Sigmoid colon (tissue), 7 donors: Measurements from ENCODE around the gene NDUFS6. TPM values are rescaled to one million over a fixed set of nuclear protein-coding genes. Genes with fewer than 3 reads are reported as not detected.

ENCODE experiments used
- DNase-seq: peaks from one replicate; pipeline ENCODE4 v3.0.0-alpha.2; 2019
- H3K27ac ChIP-seq, 4 donors: fragments of 200-600 bp; sonication (generic); one replicate each; pipeline ENCODE4 v1.5.1; 2016 to 2019; ENCODE audit warnings: mild to moderate bottlenecking in 1 of 4
- H3K27me3 ChIP-seq, 3 donors: fragments of 200-600 bp; sonication (generic); one replicate each; pipeline ENCODE4 v1.5.1; 2019; ENCODE audit warnings: mild to moderate bottlenecking in 1 of 3
- H3K36me3 ChIP-seq, 4 donors: fragments of 200-600 bp; sonication (generic); one replicate each; pipeline ENCODE4 v1.5.1; 2016 to 2019
- H3K4me1 ChIP-seq, 4 donors: fragments of 200-600 bp; sonication (generic); one replicate each; pipeline ENCODE4 v1.5.1; 2017 to 2019
- H3K4me3 ChIP-seq, 4 donors: fragments of 200-600 bp; sonication (generic); one replicate each; pipeline ENCODE4 v1.5.1; 2017 to 2019; ENCODE audit warnings: mild to moderate bottlenecking in 2 of 4, moderate library complexity in 1 of 4
- H3K9me3 ChIP-seq, 4 donors: fragments of 200-600 bp in 3 of 4; sonication (generic) in 3 of 4; one replicate each; pipeline versions ENCODE4 v1.5.1 to v1.6.1; 2013 to 2019
- EP300 ChIP-seq, 4 donors: sonication (generic); formaldehyde crosslinking; IDR thresholded peaks; one replicate each; pipeline ENCODE4 v1.6.1; 2017; ENCODE audit warnings: antibody characterized with exemption in 4 of 4
- POLR2A ChIP-seq, 2 donors: fragments of 450-650 bp; IDR thresholded peaks; one replicate each; pipeline ENCODE4 v1.6.1; 2016; ENCODE audit warnings: antibody characterized with exemption in 2 of 2, mild to moderate bottlenecking in 2 of 2, moderate library complexity in 2 of 2
- POLR2AphosphoS5 ChIP-seq, 4 donors: sonication (generic); formaldehyde crosslinking; IDR thresholded peaks; one replicate each; pipeline ENCODE4 v1.6.1; 2017; ENCODE audit warnings: antibody characterized with exemption in 4 of 4
- WGBS, 2 donors: extraction: QIAGEN DNeasy Blood & Tissue Kit; methylation state at CpG; one replicate each; pipeline ENCODE4 v1.1.7; 2013; 5-methylcytosine and 5-hydroxymethylcytosine counted together
- intact Hi-C: fragments of 100-400 bp; cut with DNase I; formaldehyde crosslinking; loops from one replicate; pipeline ENCODE4 v1.15.1; 2023
- polyA plus RNA-seq, 3 donors: library from polyadenylated mRNA; stranded (reverse); fragments of 200-250 nt; gene quantifications; one replicate each; pipeline ENCODE4 v1.2.3, GENCODE V29; 2013
- total RNA-seq, 4 donors: library from RNA; depleted of rRNA; stranded (reverse); fragments of >200 nt; gene quantifications; one replicate each; pipeline ENCODE4 v1.1.0, GENCODE V29; 2016
- TF ChIP-seq, protein P1 (sequence below), 4 experiments: fragments of 450-650 bp in 3 of 4; fragments of 200-600 bp in 1 of 4; IDR thresholded peaks; one replicate each; pipeline ENCODE4 v1.5.1; 2016 to 2019; ENCODE audit warnings: antibody characterized with exemption in 4 of 4, mild to moderate bottlenecking in 3 of 4, moderate library complexity in 2 of 4
- donor health status: healthy with polysubstance abuse.
- donor health status: Bipolar disorder and iron deficiency.
- donor health status: healthy.

Gene NDUFS6
- total and polyA plus RNA-seq, 7 donors = 34.9 to 156 (median 82.6) TPM

- no peak for DNase-seq
- Histone ChIP-seq H3K9me3 (no peaks in the 10 kb centered on the region), H3K27ac (no peak overlapping the region), H3K27me3 (peaks cover 0 to 20% (median 0%) of the 10 kb centered on the region in 3 donors), H3K36me3 (no peaks in the 10 kb centered on the region), H3K4me3 (no peak overlapping the region), H3K4me1 (no peaks in the 10 kb centered on the region)
- TF ChIP-seq, protein P1, sequence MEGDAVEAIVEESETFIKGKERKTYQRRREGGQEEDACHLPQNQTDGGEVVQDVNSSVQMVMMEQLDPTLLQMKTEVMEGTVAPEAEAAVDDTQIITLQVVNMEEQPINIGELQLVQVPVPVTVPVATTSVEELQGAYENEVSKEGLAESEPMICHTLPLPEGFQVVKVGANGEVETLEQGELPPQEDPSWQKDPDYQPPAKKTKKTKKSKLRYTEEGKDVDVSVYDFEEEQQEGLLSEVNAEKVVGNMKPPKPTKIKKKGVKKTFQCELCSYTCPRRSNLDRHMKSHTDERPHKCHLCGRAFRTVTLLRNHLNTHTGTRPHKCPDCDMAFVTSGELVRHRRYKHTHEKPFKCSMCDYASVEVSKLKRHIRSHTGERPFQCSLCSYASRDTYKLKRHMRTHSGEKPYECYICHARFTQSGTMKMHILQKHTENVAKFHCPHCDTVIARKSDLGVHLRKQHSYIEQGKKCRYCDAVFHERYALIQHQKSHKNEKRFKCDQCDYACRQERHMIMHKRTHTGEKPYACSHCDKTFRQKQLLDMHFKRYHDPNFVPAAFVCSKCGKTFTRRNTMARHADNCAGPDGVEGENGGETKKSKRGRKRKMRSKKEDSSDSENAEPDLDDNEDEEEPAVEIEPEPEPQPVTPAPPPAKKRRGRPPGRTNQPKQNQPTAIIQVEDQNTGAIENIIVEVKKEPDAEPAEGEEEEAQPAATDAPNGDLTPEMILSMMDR (IDR thresholded peaks at IDR 0.05) = no peak
- TF ChIP-seq POLR2A (IDR thresholded peaks at IDR 0.05) (no peak), EP300 (IDR thresholded peaks at IDR 0.05) (no peak)
- WGBS, 2 donors = 73 to 84% methylated on average over 16 of the region's 16 CpGs
- intact Hi-C loops = no loop called here
Measured at GRCh38 chr5:1833264-1834021, 32.2 kb downstream of the NDUFS6 start.

DNA sequence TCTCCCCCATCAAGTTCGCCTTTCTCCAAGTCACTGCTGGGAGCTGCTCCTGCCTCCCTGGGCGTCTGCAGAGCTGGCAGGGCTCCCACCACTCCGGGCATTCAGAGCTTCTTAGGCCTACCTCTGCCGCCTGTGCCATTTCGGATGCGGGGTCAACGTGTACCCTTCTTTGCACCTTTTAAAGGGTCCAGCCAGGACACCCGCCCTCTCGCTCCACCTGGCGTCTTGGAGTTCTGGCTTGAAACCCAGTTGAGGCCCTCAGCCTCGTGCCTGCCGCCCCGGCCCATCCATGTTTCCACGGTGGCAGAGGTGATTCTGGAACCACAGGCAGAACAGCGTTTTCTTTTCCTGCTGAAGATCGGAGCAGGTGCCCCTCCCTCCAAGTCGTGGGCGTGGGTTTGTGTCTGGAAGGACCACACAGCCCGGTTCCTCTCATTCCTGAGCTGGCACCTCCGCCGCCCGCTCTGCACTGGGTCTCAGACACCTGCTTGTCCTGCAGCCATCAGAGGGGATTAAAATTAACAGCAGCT is 32.9 kb downstream of the NDUFS6 start:
- Histone ChIP-seq H3K36me3 (no peaks in the 10 kb centered on the region), H3K9me3 (no peaks in the 10 kb centered on the region), H3K4me1 (no peaks in the 10 kb centered on the region), H3K4me3 (no peak overlapping the region), H3K27me3 (peaks cover 0 to 21% (median 0%) of the 10 kb centered on the region in 3 donors), H3K27ac (no peak overlapping the region)
- intact Hi-C loops = no loop called here
- TF ChIP-seq POLR2AphosphoS5 (IDR thresholded peaks at IDR 0.05) (no peak), POLR2A (IDR thresholded peaks at IDR 0.05) (no peak), EP300 (IDR thresholded peaks at IDR 0.05) (no peak)
- TF ChIP-seq, protein P1 (IDR thresholded peaks at IDR 0.05) = no peak
- 73 to 77% methylated on average over 22 of the region's 22 CpGs for WGBS, 2 donors
- no peak for DNase-seq

DNA sequence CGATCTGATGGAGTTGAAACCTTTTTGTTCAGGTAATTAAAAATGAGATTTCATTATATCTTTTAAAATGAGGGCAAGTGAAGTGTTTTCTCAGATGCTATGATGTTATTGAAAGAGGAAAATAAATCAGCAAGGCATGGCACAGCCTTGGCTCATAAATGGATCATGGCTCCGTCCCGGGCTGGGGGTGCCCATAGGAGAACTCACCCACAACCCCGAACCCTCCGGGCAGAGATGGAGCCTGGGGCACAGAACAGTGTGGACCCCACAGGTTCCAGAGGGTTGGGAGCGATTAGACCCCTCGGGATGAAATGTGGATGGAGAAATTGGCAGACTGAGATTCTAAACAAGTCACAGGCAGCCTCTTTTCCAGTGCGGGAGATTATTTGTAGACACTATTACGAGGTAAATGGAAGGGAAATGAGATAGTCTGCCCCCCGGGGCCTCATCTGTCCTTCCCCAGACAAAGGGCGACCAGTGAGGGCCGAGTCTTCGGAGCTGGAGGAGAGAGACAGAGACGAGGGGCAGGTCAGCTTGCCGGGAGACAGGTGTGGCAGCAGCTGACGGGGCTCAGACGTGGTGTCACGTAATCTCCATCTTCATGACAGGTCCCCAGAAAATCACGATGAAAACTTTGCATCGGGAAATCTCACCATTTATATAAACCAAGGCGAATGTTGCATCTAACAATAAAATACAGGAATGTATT is 33.7 kb downstream of the NDUFS6 start:
- no peaks in the 10 kb centered on the region for H3K36me3 ChIP-seq
- DNase-seq = no peak
- no peak overlapping the region for H3K27ac ChIP-seq
- H3K4me3 ChIP-seq = no peak overlapping the region
- no peak for TF ChIP-seq POLR2AphosphoS5 (IDR thresholded peaks at IDR 0.05)
- no peak for TF ChIP-seq EP300 (IDR thresholded peaks at IDR 0.05)
- TF ChIP-seq, protein P1 (IDR thresholded peaks at IDR 0.05) = no peak
- TF ChIP-seq POLR2A (IDR thresholded peaks at IDR 0.05) = no peak
- 47 to 62% methylated on average over 21 of the region's 21 CpGs for WGBS, 2 donors
- intact Hi-C loops = no loop called here
- no peaks in the 10 kb centered on the region for H3K9me3 ChIP-seq
- peaks cover 0 to 26% (median 1%) of the 10 kb centered on the region in 3 donors for H3K27me3 ChIP-seq
- H3K4me1 ChIP-seq = no peaks in the 10 kb centered on the region

GRCh38 chr5:1835431-1835830 is 34.2 kb downstream of the NDUFS6 start:
- no peak overlapping the region for H3K4me3 ChIP-seq
- intact Hi-C loops = no loop called here
- H3K27ac ChIP-seq = no peak overlapping the region
- no peak for DNase-seq
- H3K9me3 ChIP-seq = no peaks in the 10 kb centered on the region
- no peaks in the 10 kb centered on the region for H3K4me1 ChIP-seq
- H3K36me3 ChIP-seq = no peaks in the 10 kb centered on the region
- 71 to 81% methylated on average over 13 of the region's 13 CpGs for WGBS, 2 donors
- H3K27me3 ChIP-seq = peaks cover 5 to 31% (median 7%) of the 10 kb centered on the region in 3 donors
- no peak for TF ChIP-seq EP300 (IDR thresholded peaks at IDR 0.05)
- TF ChIP-seq POLR2AphosphoS5 (IDR thresholded peaks at IDR 0.05) = no peak
- TF ChIP-seq POLR2A (IDR thresholded peaks at IDR 0.05) = no peak
- TF ChIP-seq, protein P1 (IDR thresholded peaks at IDR 0.05) = no peak
